ENCODE data around the gene DNAJB1. TPM values are rescaled to one million over a fixed set of nuclear protein-coding genes. Genes with fewer than 3 reads are reported as not detected.

DNAJB1 gene
- total and polyA plus RNA-seq, 2 of the 13 experiments (the other 11 are each of a cell fraction or from before 2014, with no cell fraction given), result 87.5 to 97.3 TPM

GRCh38 chr19:14497228-14497921, 20.8 kb downstream of the DNAJB1 start (continued):
- 0 out of 2 replicates have a peak, but pooled peaks have one; percentile 39 for TF ChIP-seq FOXP4 (CRISPR knock-in tag; IDR thresholded peaks at IDR 0.05)
- 0 out of 2 replicates have a peak, but pooled peaks have one; percentile 59 for TF ChIP-seq KDM4B (CRISPR knock-in tag; IDR thresholded peaks at IDR 0.05)
- TF ChIP-seq, protein P1, sequence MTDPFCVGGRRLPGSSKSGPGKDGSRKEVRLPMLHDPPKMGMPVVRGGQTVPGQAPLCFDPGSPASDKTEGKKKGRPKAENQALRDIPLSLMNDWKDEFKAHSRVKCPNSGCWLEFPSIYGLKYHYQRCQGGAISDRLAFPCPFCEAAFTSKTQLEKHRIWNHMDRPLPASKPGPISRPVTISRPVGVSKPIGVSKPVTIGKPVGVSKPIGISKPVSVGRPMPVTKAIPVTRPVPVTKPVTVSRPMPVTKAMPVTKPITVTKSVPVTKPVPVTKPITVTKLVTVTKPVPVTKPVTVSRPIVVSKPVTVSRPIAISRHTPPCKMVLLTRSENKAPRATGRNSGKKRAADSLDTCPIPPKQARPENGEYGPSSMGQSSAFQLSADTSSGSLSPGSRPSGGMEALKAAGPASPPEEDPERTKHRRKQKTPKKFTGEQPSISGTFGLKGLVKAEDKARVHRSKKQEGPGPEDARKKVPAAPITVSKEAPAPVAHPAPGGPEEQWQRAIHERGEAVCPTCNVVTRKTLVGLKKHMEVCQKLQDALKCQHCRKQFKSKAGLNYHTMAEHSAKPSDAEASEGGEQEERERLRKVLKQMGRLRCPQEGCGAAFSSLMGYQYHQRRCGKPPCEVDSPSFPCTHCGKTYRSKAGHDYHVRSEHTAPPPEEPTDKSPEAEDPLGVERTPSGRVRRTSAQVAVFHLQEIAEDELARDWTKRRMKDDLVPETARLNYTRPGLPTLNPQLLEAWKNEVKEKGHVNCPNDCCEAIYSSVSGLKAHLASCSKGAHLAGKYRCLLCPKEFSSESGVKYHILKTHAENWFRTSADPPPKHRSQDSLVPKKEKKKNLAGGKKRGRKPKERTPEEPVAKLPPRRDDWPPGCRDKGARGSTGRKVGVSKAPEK (CRISPR knock-in tag; IDR thresholded peaks at IDR 0.05; ENCODE audit: borderline replicate concordance), result 0 out of 2 replicates have a peak, but pooled peaks have one; percentile 30
- peak; percentile 37 to 41; a peak in 1 of 4 replicates for TF ChIP-seq POLR2A (IDR thresholded peaks at IDR 0.05; ENCODE audit: insufficient read depth in 1 of 2, low read depth in 2 of 2, low read length in 2 of 2)
- TF ChIP-seq ELF4 (CRISPR knock-in tag; IDR thresholded peaks at IDR 0.05; ENCODE audit: borderline replicate concordance), result 0 out of 2 replicates have a peak, but pooled peaks have one; percentile 26
- TF ChIP-seq ZNF768 (CRISPR knock-in tag; IDR thresholded peaks at IDR 0.05), result peak; percentile 67; the same call in 1 of the 2 replicates
- TF ChIP-seq BHLHE40 (IDR thresholded peaks at IDR 0.05; ENCODE audit: low read length), result peak; percentile 2; the same call in 1 of the 2 replicates
- 0 out of 2 replicates have a peak, but pooled peaks have one; percentile 41 for TF ChIP-seq ZBTB37 (CRISPR knock-in tag; IDR thresholded peaks at IDR 0.05)
- TF ChIP-seq CHCHD3 (CRISPR knock-in tag; IDR thresholded peaks at IDR 0.05), result no peak
- no peak for TF ChIP-seq ZNF430 (CRISPR knock-in tag; IDR thresholded peaks at IDR 0.05)
- TF ChIP-seq, protein P2, sequence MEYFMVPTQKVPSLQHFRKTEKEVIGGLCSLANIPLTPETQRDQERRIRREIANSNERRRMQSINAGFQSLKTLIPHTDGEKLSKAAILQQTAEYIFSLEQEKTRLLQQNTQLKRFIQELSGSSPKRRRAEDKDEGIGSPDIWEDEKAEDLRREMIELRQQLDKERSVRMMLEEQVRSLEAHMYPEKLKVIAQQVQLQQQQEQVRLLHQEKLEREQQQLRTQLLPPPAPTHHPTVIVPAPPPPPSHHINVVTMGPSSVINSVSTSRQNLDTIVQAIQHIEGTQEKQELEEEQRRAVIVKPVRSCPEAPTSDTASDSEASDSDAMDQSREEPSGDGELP (IDR thresholded peaks at IDR 0.05; ENCODE audit: borderline replicate concordance, low read depth), result peak; percentile 19; the same call in 1 of the 2 replicates
- TF ChIP-seq GABPB1 (CRISPR knock-in tag; IDR thresholded peaks at IDR 0.05), result peak; percentile 36; the same call in 1 of the 2 replicates
- TF ChIP-seq SOX6 (IDR thresholded peaks at IDR 0.05), result no peak
- peak; percentile 47 for TF ChIP-seq SOX6 (CRISPR knock-in tag; IDR thresholded peaks at IDR 0.05)
- 0 out of 2 replicates have a peak, but pooled peaks have one; percentile 15 for TF ChIP-seq ELF1 (CRISPR knock-in tag; IDR thresholded peaks at IDR 0.05)
- no peak for TF ChIP-seq NRL (CRISPR knock-in tag; IDR thresholded peaks at IDR 0.05; ENCODE audit: borderline replicate concordance)
- TF ChIP-seq, protein P3, sequence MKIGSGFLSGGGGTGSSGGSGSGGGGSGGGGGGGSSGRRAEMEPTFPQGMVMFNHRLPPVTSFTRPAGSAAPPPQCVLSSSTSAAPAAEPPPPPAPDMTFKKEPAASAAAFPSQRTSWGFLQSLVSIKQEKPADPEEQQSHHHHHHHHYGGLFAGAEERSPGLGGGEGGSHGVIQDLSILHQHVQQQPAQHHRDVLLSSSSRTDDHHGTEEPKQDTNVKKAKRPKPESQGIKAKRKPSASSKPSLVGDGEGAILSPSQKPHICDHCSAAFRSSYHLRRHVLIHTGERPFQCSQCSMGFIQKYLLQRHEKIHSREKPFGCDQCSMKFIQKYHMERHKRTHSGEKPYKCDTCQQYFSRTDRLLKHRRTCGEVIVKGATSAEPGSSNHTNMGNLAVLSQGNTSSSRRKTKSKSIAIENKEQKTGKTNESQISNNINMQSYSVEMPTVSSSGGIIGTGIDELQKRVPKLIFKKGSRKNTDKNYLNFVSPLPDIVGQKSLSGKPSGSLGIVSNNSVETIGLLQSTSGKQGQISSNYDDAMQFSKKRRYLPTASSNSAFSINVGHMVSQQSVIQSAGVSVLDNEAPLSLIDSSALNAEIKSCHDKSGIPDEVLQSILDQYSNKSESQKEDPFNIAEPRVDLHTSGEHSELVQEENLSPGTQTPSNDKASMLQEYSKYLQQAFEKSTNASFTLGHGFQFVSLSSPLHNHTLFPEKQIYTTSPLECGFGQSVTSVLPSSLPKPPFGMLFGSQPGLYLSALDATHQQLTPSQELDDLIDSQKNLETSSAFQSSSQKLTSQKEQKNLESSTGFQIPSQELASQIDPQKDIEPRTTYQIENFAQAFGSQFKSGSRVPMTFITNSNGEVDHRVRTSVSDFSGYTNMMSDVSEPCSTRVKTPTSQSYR (CRISPR knock-in tag; IDR thresholded peaks at IDR 0.05; ENCODE audit: borderline replicate concordance), result 0 out of 2 replicates have a peak, but pooled peaks have one; percentile 29
- peak; percentile 49; the same call in 1 of the 2 replicates for TF ChIP-seq ZNF331 (CRISPR knock-in tag; IDR thresholded peaks at IDR 0.05)
- TF ChIP-seq GFI1 (CRISPR knock-in tag; IDR thresholded peaks at IDR 0.05; ENCODE audit: borderline replicate concordance), result peak; percentile 58; the same call in 1 of the 2 replicates
